Loucy (cell line): Measurements from ENCODE around the gene GNAL.

ENCODE experiments used
- H2AFZ ChIP-seq: fragments of 200-600 bp; sonication (generic); 2 replicates; pipeline ENCODE4 v1.6.0; 2016; ENCODE audit warnings: antibody characterized with exemption, mild to moderate bottlenecking, low read length, moderate library complexity
- H3F3A ChIP-seq: fragments of 200-600 bp; 2 replicates; pipeline ENCODE4 v1.6.0; 2016; ENCODE audit warnings: antibody characterized with exemption, low read depth, mild to moderate bottlenecking
- H3K27me3 ChIP-seq: fragments of 200-600 bp; sonication (generic); 2 replicates; pipeline ENCODE4 v1.6.1; 2014; ENCODE audit warnings: low read length, mild to moderate bottlenecking; ENCODE audit not compliant: insufficient read depth, poor library complexity, severe bottlenecking
- H3K36me3 ChIP-seq: fragments of 200-600 bp; sonication (generic); 2 replicates; pipeline ENCODE4 v1.6.1; 2016; ENCODE audit warnings: low read length; ENCODE audit not compliant: insufficient read depth
- H3K4me1 ChIP-seq: fragments of 200-600 bp; sonication (generic); 2 replicates; pipeline ENCODE4 v1.5.1; 2014; ENCODE audit warnings: low read length, mild to moderate bottlenecking; ENCODE audit not compliant: insufficient read depth, poor library complexity, severe bottlenecking
- H3K4me2 ChIP-seq: fragments of 200-600 bp; sonication (generic); 2 replicates; pipeline ENCODE4 v1.6.0; 2014; ENCODE audit warnings: antibody characterized with exemption, low read length, low read depth, mild to moderate bottlenecking; ENCODE audit not compliant: poor library complexity, severe bottlenecking
- H3K4me3 ChIP-seq: fragments of 200-600 bp; sonication (generic); 2 replicates; pipeline ENCODE4 v1.5.1; 2014; ENCODE audit warnings: low read length, mild to moderate bottlenecking, mixed read lengths; ENCODE audit not compliant: poor library complexity, severe bottlenecking
- H3K79me2 ChIP-seq: fragments of 200-600 bp; sonication (generic); 2 replicates; pipeline ENCODE4 v1.6.1; 2014; ENCODE audit warnings: low read length; ENCODE audit not compliant: insufficient read depth
- H3K9ac ChIP-seq: fragments of 200-600 bp; sonication (generic); 2 replicates; pipeline ENCODE4 v1.6.0; 2014; ENCODE audit warnings: mild to moderate bottlenecking, low read depth, low read length, moderate library complexity; ENCODE audit not compliant: poor library complexity, severe bottlenecking
- H3K9me2 ChIP-seq: fragments of 200-600 bp; sonication (generic); replicated peaks from 2 replicates; pipeline ENCODE4 v1.6.1; 2016; ENCODE audit warnings: low read depth, low read length, mixed read lengths
- H3K9me3 ChIP-seq: fragments of 200-600 bp; sonication (generic); 2 replicates; pipeline ENCODE4 v1.6.1; 2014; ENCODE audit warnings: mild to moderate bottlenecking, antibody characterized with exemption, low read length, low read depth; ENCODE audit not compliant: insufficient read depth
- H4K20me1 ChIP-seq: fragments of 200-600 bp; sonication (generic); 2 replicates; pipeline ENCODE4 v1.6.0; 2014; ENCODE audit warnings: antibody characterized with exemption, low read length, mild to moderate bottlenecking; ENCODE audit not compliant: insufficient read depth, poor library complexity, severe bottlenecking
- CTCF ChIP-seq: fragments of 200-600 bp; sonication (generic); conservative IDR thresholded peaks from 2 replicates; pipeline ENCODE4 v1.5.1; 2014; ENCODE audit warnings: mild to moderate bottlenecking, antibody characterized with exemption, low read length
- EZH2phosphoT487 ChIP-seq: fragments of 200-600 bp; IDR thresholded peaks from 2 replicates; pipeline ENCODE4 v1.6.1; 2018; ENCODE audit warnings: antibody characterized with exemption, mild to moderate bottlenecking, moderate library complexity, borderline replicate concordance

GNAL gene

GRCh38 chr18:11864471-11864870, 175.4 kb downstream of the GNAL start:
- H3K4me1 ChIP-seq = no peaks in the 10 kb centered on the region
- H3K9me3 ChIP-seq = no peaks in the 10 kb centered on the region
- no peaks in the 10 kb centered on the region for H3K9me2 ChIP-seq
- H3K4me3 ChIP-seq = no peak overlapping the region
- H3F3A ChIP-seq = no peaks in the 10 kb centered on the region
- TF ChIP-seq EZH2phosphoT487 (no peak), CTCF (no peak)
- H3K9ac ChIP-seq = no peak overlapping the region
- no peaks in the 10 kb centered on the region for H3K79me2 ChIP-seq
- no peaks in the 10 kb centered on the region for H4K20me1 ChIP-seq
- H2AFZ ChIP-seq = no peak overlapping the region
- H3K36me3 ChIP-seq = no peaks in the 10 kb centered on the region
- H3K4me2 ChIP-seq = no peak overlapping the region
- H3K27me3 ChIP-seq = no peaks in the 10 kb centered on the region

DNA sequence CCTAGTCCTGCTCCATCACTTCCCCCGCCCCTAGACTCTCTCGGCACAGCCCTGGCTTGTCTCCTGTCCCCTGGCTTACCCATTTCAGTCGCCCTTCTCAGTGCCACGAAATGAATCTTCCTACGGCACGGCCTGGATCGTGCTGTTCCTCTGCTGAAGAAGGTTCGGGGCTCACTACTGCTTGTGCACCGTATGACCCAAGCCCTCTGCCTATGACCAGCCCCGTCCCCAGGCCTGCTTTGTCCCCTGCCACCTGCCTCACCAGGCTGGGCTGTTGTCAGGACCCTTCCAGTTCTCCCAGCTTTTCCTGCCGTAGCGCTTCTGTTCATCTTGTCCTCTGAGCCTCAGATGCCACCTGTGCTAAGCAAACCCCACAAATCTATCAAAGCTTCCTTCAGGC, 176.0 kb downstream of the GNAL start:
- no peaks in the 10 kb centered on the region for H3K4me1 ChIP-seq
- no peak for TF ChIP-seq EZH2phosphoT487
- no peak for TF ChIP-seq CTCF
- H3K4me3 ChIP-seq = no peak overlapping the region
- H2AFZ ChIP-seq = no peak overlapping the region
- H3K9me3 ChIP-seq = no peaks in the 10 kb centered on the region
- no peaks in the 10 kb centered on the region for H3K36me3 ChIP-seq
- no peak overlapping the region for H3K4me2 ChIP-seq
- H4K20me1 ChIP-seq = no peaks in the 10 kb centered on the region
- H3K79me2 ChIP-seq = no peaks in the 10 kb centered on the region
- no peaks in the 10 kb centered on the region for H3K27me3 ChIP-seq
- no peak overlapping the region for H3K9ac ChIP-seq
- H3K9me2 ChIP-seq = no peaks in the 10 kb centered on the region
- no peaks in the 10 kb centered on the region for H3F3A ChIP-seq

DNA sequence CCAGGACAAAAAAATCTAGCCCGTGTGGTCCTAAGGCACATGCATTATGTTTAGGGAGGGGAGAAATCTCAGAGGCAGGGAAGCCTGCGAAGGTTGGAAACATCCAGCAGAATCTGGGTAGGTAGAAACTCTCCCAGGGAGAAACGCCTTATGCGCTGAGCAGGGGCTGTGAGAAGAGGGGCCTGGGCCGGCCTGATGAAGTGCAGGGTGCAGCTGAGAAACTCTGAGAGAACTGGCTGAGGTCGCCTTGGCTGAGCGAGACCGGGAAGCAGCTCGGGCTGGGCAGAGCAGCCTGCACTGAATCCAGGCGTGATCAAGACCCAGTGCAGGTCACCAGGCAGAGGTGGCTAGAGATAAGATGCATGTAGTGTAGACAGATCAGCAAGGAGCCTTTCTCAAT, 177.3 kb downstream of the GNAL start:
- no peaks in the 10 kb centered on the region for H3K4me1 ChIP-seq
- H4K20me1 ChIP-seq = no peaks in the 10 kb centered on the region
- no peak overlapping the region for H3K9ac ChIP-seq
- TF ChIP-seq EZH2phosphoT487 (no peak), CTCF (no peak)
- H3F3A ChIP-seq = no peaks in the 10 kb centered on the region
- H2AFZ ChIP-seq = no peak overlapping the region
- no peaks in the 10 kb centered on the region for H3K79me2 ChIP-seq
- H3K9me3 ChIP-seq = no peaks in the 10 kb centered on the region
- H3K9me2 ChIP-seq = no peaks in the 10 kb centered on the region
- no peak overlapping the region for H3K4me2 ChIP-seq
- no peaks in the 10 kb centered on the region for H3K36me3 ChIP-seq
- no peak overlapping the region for H3K4me3 ChIP-seq
- no peaks in the 10 kb centered on the region for H3K27me3 ChIP-seq
